IMR-90 (cell line): Measurements from ENCODE around the gene CDK15. TPM values are rescaled to one million over a fixed set of nuclear protein-coding genes. Genes with fewer than 3 reads are reported as not detected.
A peak's percentile ranks its signal among the peaks of the same experiment; 100 is the strongest.

Experiments
- ATAC-seq: fragments of 200-7000 bp; cut with Tn5 transposase; 2 replicates; pipeline ENCODE4 v1.9.1; 2020; ENCODE audit warnings: low read depth, mild to moderate bottlenecking, moderate library complexity
- BruUV-seq: library from RNA; stranded (reverse); fragments of 400-500 nt; replicated peaks from 2 replicates; lab custom pipeline; 2021; lab: Mats Ljungman, UMichigan
- CTCF ChIA-PET: fragments of 300-600 bp; formaldehyde crosslinking; extraction: SDS; loops from one replicate; lab custom pipeline; 2021; ENCODE audit warnings: antibody characterized with exemption; lab: Yijun Ruan, JAX
- POLR2A ChIA-PET: fragments of 300-600 bp; sonication (Branson Sonifier 250); formaldehyde crosslinking; loops from one replicate; lab custom pipeline; 2022; ENCODE audit warnings: antibody characterized with exemption; ENCODE audit not compliant: unreplicated experiment; lab: Charles Lee
- DNase-seq: peaks from one replicate; pipeline ENCODE4 v3.0.0; 2013
- H2AFZ ChIP-seq: replicated peaks from 2 replicates; pipeline ENCODE3; 2013; ENCODE audit warnings: low read length, mild to moderate bottlenecking; ENCODE audit not compliant: poor library complexity
- H2AK5ac ChIP-seq: 2 replicates; pipeline ENCODE4 v1.6.1; 2013; ENCODE audit warnings: low read depth, low read length, inconsistent platforms
- H2AK9ac ChIP-seq: replicated peaks from 2 replicates; pipeline ENCODE3; 2013; ENCODE audit warnings: mild to moderate bottlenecking, low read depth, low read length, moderate library complexity; ENCODE audit not compliant: poor library complexity
- H2BK120ac ChIP-seq: 2 replicates; pipeline ENCODE4 v1.6.1; 2013; ENCODE audit warnings: low read depth, low read length, inconsistent platforms
- H2BK15ac ChIP-seq: 3 replicates; pipeline ENCODE4 v1.6.1; 2013; ENCODE audit warnings: low read depth, low read length, inconsistent platforms
- H2BK20ac ChIP-seq: 2 replicates; pipeline ENCODE4 v1.6.1; 2013; ENCODE audit warnings: low read depth, mild to moderate bottlenecking, inconsistent platforms, low read length, moderate library complexity
- H2BK5ac ChIP-seq: 2 replicates; pipeline ENCODE4 v1.6.1; 2013; ENCODE audit warnings: mild to moderate bottlenecking, low read depth, low read length, inconsistent platforms; ENCODE audit not compliant: poor library complexity, severe bottlenecking
- H3K14ac ChIP-seq: replicated peaks from 2 replicates; pipeline ENCODE4 v1.6.1; 2013; ENCODE audit warnings: low read depth, low read length, inconsistent platforms
- H3K18ac ChIP-seq: 2 replicates; pipeline ENCODE4 v1.6.1; 2013; ENCODE audit warnings: low read depth, low read length, control low read depth
- H3K23ac ChIP-seq: 2 replicates; pipeline ENCODE4 v1.6.1; 2013; ENCODE audit warnings: low read depth, low read length, inconsistent platforms
- H3K27ac ChIP-seq: 2 replicates; pipeline ENCODE4 v1.5.1; 2013; ENCODE audit warnings: mild to moderate bottlenecking, control low read depth, low read length; ENCODE audit not compliant: insufficient read depth
- H3K27me3 ChIP-seq: 2 replicates; pipeline ENCODE4 v1.6.1; 2013; ENCODE audit warnings: low read length; ENCODE audit not compliant: control insufficient read depth, insufficient read depth
- H3K36me3 ChIP-seq: 2 replicates; pipeline ENCODE4 v1.6.1; 2013; ENCODE audit warnings: low read length, mixed read lengths; ENCODE audit not compliant: control insufficient read depth, insufficient read depth
- H3K4ac ChIP-seq: 2 replicates; pipeline ENCODE4 v1.6.1; 2013; ENCODE audit warnings: low read depth, low read length, inconsistent platforms
- H3K4me1 ChIP-seq: 2 replicates; pipeline ENCODE4 v1.6.1; 2013; ENCODE audit warnings: low read length, mixed read lengths; ENCODE audit not compliant: control insufficient read depth, insufficient read depth
- H3K4me2 ChIP-seq: 2 replicates; pipeline ENCODE4 v1.6.1; 2013; ENCODE audit warnings: low read depth, mild to moderate bottlenecking, control low read depth, low read length, moderate library complexity
- H3K4me3 ChIP-seq: 2 replicates; pipeline ENCODE4 v1.5.1; 2013; ENCODE audit warnings: low read depth, mild to moderate bottlenecking, control low read depth, low read length, moderate library complexity; ENCODE audit not compliant: insufficient read depth
- H3K56ac ChIP-seq: 2 replicates; pipeline ENCODE4 v1.6.1; 2013; ENCODE audit warnings: low read length, inconsistent platforms; ENCODE audit not compliant: insufficient read depth; ENCODE audit errors: extremely low read depth
- H3K79me1 ChIP-seq, 2 experiments: 2 replicates each; pipeline ENCODE4 v1.6.1; 2013; ENCODE audit warnings: low read length in 2 of 2, inconsistent platforms in 1 of 2, low read depth in 1 of 2
- H3K9ac ChIP-seq: 2 replicates; pipeline ENCODE4 v1.6.1; 2013; ENCODE audit warnings: low read depth, low read length, control low read depth
- H3K9me1 ChIP-seq: 2 replicates; pipeline ENCODE4 v1.6.1; 2013; ENCODE audit warnings: low read length, inconsistent platforms; ENCODE audit not compliant: insufficient read depth
- H3K9me3 ChIP-seq: 2 replicates; pipeline ENCODE4 v1.6.1; 2013; ENCODE audit warnings: low read length; ENCODE audit not compliant: control insufficient read depth, insufficient read depth
- H4K20me1 ChIP-seq: 2 replicates; pipeline ENCODE4 v1.6.1; 2013; ENCODE audit warnings: low read length, inconsistent platforms; ENCODE audit not compliant: insufficient read depth
- H4K5ac ChIP-seq: 2 replicates; pipeline ENCODE4 v1.6.1; 2013; ENCODE audit warnings: mild to moderate bottlenecking, low read depth, low read length, control low read depth
- H4K8ac ChIP-seq, 2 experiments: 2 replicates each; pipeline ENCODE4 v1.6.1; 2013; ENCODE audit warnings: low read depth in 2 of 2, low read length in 2 of 2, control low read depth in 1 of 2, inconsistent platforms in 1 of 2
- H4K91ac ChIP-seq: 2 replicates; pipeline ENCODE4 v1.6.1; 2013; ENCODE audit warnings: low read depth, low read length, inconsistent platforms; ENCODE audit not compliant: insufficient read depth
- BHLHE40 ChIP-seq: fragments of 150-350 bp; IDR thresholded peaks from 2 replicates; pipeline ENCODE4 v1.6.1; 2016; ENCODE audit warnings: mild to moderate bottlenecking, low read depth, low read length
- CEBPB ChIP-seq: IDR thresholded peaks from 2 replicates; pipeline ENCODE4 v1.6.1; 2012; ENCODE audit warnings: low read depth, low read length, improper control_type of control experiment
- FOS ChIP-seq: fragments of 150-350 bp; IDR thresholded peaks from 2 replicates; pipeline ENCODE4 v1.6.1; 2016; ENCODE audit warnings: low read depth, low read length
- NFE2L2 ChIP-seq: fragments of 150-350 bp; IDR thresholded peaks from 2 replicates; pipeline ENCODE4 v1.6.1; 2016; ENCODE audit warnings: low read depth, mild to moderate bottlenecking, low read length
- POLR2A ChIP-seq: IDR thresholded peaks from 2 replicates; pipeline ENCODE4 v1.6.1; 2012; ENCODE audit warnings: mild to moderate bottlenecking, low read depth, low read length
- RFX5 ChIP-seq: IDR thresholded peaks from 2 replicates; pipeline ENCODE4 v1.8.0; 2012; ENCODE audit warnings: low read depth, mild to moderate bottlenecking, low read length, moderate library complexity
- SMC3 ChIP-seq: fragments of 150-350 bp; IDR thresholded peaks from 2 replicates; pipeline ENCODE4 v1.6.1; 2016; ENCODE audit warnings: low read depth, mild to moderate bottlenecking, antibody characterized with exemption, low read length, moderate library complexity
- WGBS, 2 experiments: methylation state at CpG; one replicate each; pipeline versions ENCODE4 v1.1.5 to v1.1.7; 2013; ENCODE audit warnings: missing lambda C conversion rate in 2 of 2; ENCODE audit not compliant: insufficient read length in 1 of 2; ENCODE audit errors: extremely low coverage in 2 of 2; 5-methylcytosine and 5-hydroxymethylcytosine counted together
- dilution Hi-C: fragments of 300-500 bp; cut with HindIII; formaldehyde crosslinking; loops from one replicate; pipeline ENCODE4 v1.14.3; 2018; ENCODE audit warnings: low sequenced_read_pairs; ENCODE audit not compliant: unreplicated experiment
- in situ Hi-C: fragments of 300-500 bp; cut with MboI; formaldehyde crosslinking; loops from 3 replicates; pipeline ENCODE4 v1.14.3; 2019; ENCODE audit warnings: low sequenced_read_pairs, inconsistent platforms, mixed read lengths
- intact Hi-C: fragments of 100-400 bp; cut with micrococcal nuclease; formaldehyde crosslinking; loops from 2 replicates; pipeline ENCODE4 v1.10.0; 2022
- polyA plus RNA-seq, 3 experiments: library from polyadenylated mRNA; depleted of rRNA; stranded (reverse); fragments of >200 nt; gene quantifications; 2 replicates each; pipeline ENCODE4 v1.2.3, GENCODE V29; 2012; ENCODE audit warnings: low replicate concordance in 1 of 3
- total RNA-seq: library from RNA; depleted of rRNA; stranded (reverse); fragments of >200 nt; gene quantifications from 2 replicates; pipeline ENCODE4 v1.2.3, GENCODE V29; 2012
- TF ChIP-seq, protein P1 (sequence below): fragments of 150-350 bp; IDR thresholded peaks from 2 replicates; pipeline ENCODE4 v1.6.1; 2017; ENCODE audit warnings: mild to moderate bottlenecking, antibody characterized with exemption, low read length, low read depth

The CDK15 gene
- total and polyA plus RNA-seq, 2 of the 4 experiments (the other 2 are of a cell fraction): 16.1 to 33.0 TPM

DNA sequence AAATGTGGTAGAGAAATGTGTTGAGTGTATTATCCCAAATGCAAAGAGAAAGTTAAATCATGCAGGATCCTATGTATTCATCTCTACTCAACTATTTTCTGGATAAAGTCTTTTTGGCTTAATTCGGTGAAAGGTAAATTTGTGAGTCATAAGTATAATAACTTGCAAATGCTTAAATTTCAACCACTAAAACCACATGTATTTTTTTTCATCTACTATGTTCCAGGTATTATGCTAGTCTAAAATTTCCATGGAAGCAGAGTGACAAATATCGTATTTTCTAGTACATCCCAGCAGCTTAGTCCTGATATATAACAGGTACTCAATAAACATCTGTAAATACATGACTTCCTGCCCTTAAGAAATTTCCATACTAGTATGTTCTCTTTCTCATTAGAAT is 31.8 kb upstream of the CDK15 start:
- H2AFZ ChIP-seq: no peak overlapping the region
- H4K8ac ChIP-seq: no peak overlapping the region
- no peak overlapping the region for H3K9ac ChIP-seq
- peaks cover 9% of the 10 kb centered on the region for H3K9me1 ChIP-seq
- TF ChIP-seq NFE2L2 (no peak), CEBPB (no peak), RFX5 (no peak), SMC3 (no peak), BHLHE40 (no peak), POLR2A (no peak), FOS (no peak)
- TF ChIP-seq, protein P1, sequence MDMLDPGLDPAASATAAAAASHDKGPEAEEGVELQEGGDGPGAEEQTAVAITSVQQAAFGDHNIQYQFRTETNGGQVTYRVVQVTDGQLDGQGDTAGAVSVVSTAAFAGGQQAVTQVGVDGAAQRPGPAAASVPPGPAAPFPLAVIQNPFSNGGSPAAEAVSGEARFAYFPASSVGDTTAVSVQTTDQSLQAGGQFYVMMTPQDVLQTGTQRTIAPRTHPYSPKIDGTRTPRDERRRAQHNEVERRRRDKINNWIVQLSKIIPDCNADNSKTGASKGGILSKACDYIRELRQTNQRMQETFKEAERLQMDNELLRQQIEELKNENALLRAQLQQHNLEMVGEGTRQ: no peak
- in situ Hi-C loops: no loop called here
- H3K36me3 ChIP-seq: peaks cover 2% of the 10 kb centered on the region; the same call in 1 of the 2 replicates
- peaks cover 28% of the 10 kb centered on the region; the same call in 1 of the 2 replicates for H4K20me1 ChIP-seq
- no peak overlapping the region for H3K4me3 ChIP-seq
- H3K23ac ChIP-seq: no peak overlapping the region
- no peaks in the 10 kb centered on the region for H3K9me3 ChIP-seq
- ChIA-PET POLR2A (no interaction called here), CTCF (no interaction called here)
- H3K4ac ChIP-seq: no peak overlapping the region
- H2BK15ac ChIP-seq: no peak overlapping the region
- H3K56ac ChIP-seq: no peak overlapping the region
- no peak overlapping the region for H2AK9ac ChIP-seq
- H3K14ac ChIP-seq: no peak overlapping the region
- no peak overlapping the region for H4K5ac ChIP-seq
- ATAC-seq: no peak
- H3K4me1 ChIP-seq: peaks cover 10% of the 10 kb centered on the region
- H3K27ac ChIP-seq: no peak overlapping the region
- H2BK120ac ChIP-seq: no peak overlapping the region
- H3K27me3 ChIP-seq: no peaks in the 10 kb centered on the region
- WGBS, 2 experiments: no CpG with 5 or more reads among the region's 2 CpGs
- H3K4me2 ChIP-seq: no peak overlapping the region
- H2BK5ac ChIP-seq: no peak overlapping the region
- dilution Hi-C loops: no loop called here
- no peak overlapping the region for H2AK5ac ChIP-seq
- H2BK20ac ChIP-seq: no peak overlapping the region
- H4K91ac ChIP-seq: no peak overlapping the region
- DNase-seq: peak; percentile 15
- no TSS peak for BruUV-seq
- intact Hi-C loops: no loop called here
- H3K79me1 ChIP-seq: peaks cover 24 to 66% of the 10 kb centered on the region in 2 experiments
- H3K18ac ChIP-seq: no peak overlapping the region
